HepG2 (cell line): ENCODE results near the gene ANKRD35. TPM values are rescaled to one million over a fixed set of nuclear protein-coding genes. Genes with fewer than 3 reads are reported as not detected.

Experiments used
- CAMTA2 ChIP-seq: sonication (generic); formaldehyde crosslinking; IDR thresholded peaks from 2 replicates; pipeline ENCODE4 v1.4.0; 2020; ENCODE audit warnings: mild to moderate bottlenecking, missing genetic modification reagents, borderline replicate concordance
- MED1 ChIP-seq: sonication (generic); formaldehyde crosslinking; IDR thresholded peaks from 2 replicates; pipeline ENCODE4 v1.4.0; 2020; ENCODE audit warnings: missing genetic modification reagents
- NRL ChIP-seq: sonication (generic); formaldehyde crosslinking; IDR thresholded peaks from 2 replicates; pipeline ENCODE4 v1.5.0; 2020; ENCODE audit warnings: missing genetic modification reagents, mild to moderate bottlenecking, moderate library complexity, borderline replicate concordance
- RARG ChIP-seq: sonication (generic); formaldehyde crosslinking; IDR thresholded peaks from 2 replicates; pipeline ENCODE4 v1.4.0; 2020; ENCODE audit warnings: low read depth, mild to moderate bottlenecking, missing genetic modification reagents
- SP1 ChIP-seq, 2 experiments: fragments of 450-650 bp in 1 of 2; sonication (generic) in 1 of 2; formaldehyde crosslinking in 1 of 2; IDR thresholded peaks; 2 replicates each; pipeline versions ENCODE4 v1.4.0 to v1.6.1; 2016 to 2020; ENCODE audit warnings: missing genetic modification reagents in 1 of 2
- TCF12 ChIP-seq, 2 experiments: fragments of 450-650 bp in 1 of 2; sonication (generic) in 1 of 2; formaldehyde crosslinking in 1 of 2; IDR thresholded peaks; 2 replicates each; pipeline versions ENCODE4 v1.6.1 to v1.8.0; 2017 to 2022; ENCODE audit warnings: antibody characterized with exemption in 1 of 2, mild to moderate bottlenecking in 1 of 2, missing genetic modification reagents in 1 of 2, moderate library complexity in 1 of 2
- ZBTB42 ChIP-seq: sonication (generic); formaldehyde crosslinking; IDR thresholded peaks from 2 replicates; pipeline ENCODE4 v1.5.0; 2020; ENCODE audit warnings: mild to moderate bottlenecking, missing genetic modification reagents
- ZNF180 ChIP-seq: sonication (generic); formaldehyde crosslinking; IDR thresholded peaks from 2 replicates; pipeline ENCODE4 v1.4.0; 2020; ENCODE audit warnings: low read depth, missing genetic modification reagents, borderline replicate concordance
- ZNF264 ChIP-seq: sonication (generic); formaldehyde crosslinking; IDR thresholded peaks from 2 replicates; pipeline ENCODE4 v1.4.0; 2020; ENCODE audit warnings: missing genetic modification reagents
- ZNF30 ChIP-seq: sonication (generic); formaldehyde crosslinking; IDR thresholded peaks from 2 replicates; pipeline ENCODE4 v1.5.0; 2020; ENCODE audit warnings: mild to moderate bottlenecking, missing genetic modification reagents
- ZNF326 ChIP-seq: sonication (generic); formaldehyde crosslinking; IDR thresholded peaks from 2 replicates; pipeline ENCODE4 v1.4.0; 2020; ENCODE audit warnings: missing genetic modification reagents, borderline replicate concordance
- ZNF589 ChIP-seq: sonication (generic); formaldehyde crosslinking; conservative IDR thresholded peaks from 2 replicates; pipeline ENCODE4 v1.8.0; 2022; ENCODE audit warnings: mild to moderate bottlenecking, moderate library complexity, missing genetic modification reagents
- polyA plus RNA-seq, 8 experiments: library from polyadenylated mRNA; depleted of rRNA in 3 of 8; stranded (reverse) in 7 of 8; unstranded in 1 of 8; fragments of >200 nt; fragmentation: Illumina TruSeq in 4 of 8; extraction: Trizol in 4 of 8; gene quantifications; 2 replicates each; pipeline versions ENCODE4 v1.2.1 to v1.2.3, GENCODE V29; 2011 to 2016; ENCODE audit warnings: low read depth in 4 of 8, missing spikeins in 1 of 8, mixed read lengths in 1 of 8; ENCODE audit not compliant: insufficient read depth in 1 of 8
- total RNA-seq, 5 experiments: library from RNA; depleted of rRNA; stranded (reverse); fragments of >200 nt; fragmentation: Illumina TruSeq; extraction: Trizol; gene quantifications; 2 replicates each; pipeline ENCODE4 v1.2.3, GENCODE V29; 2016; ENCODE audit warnings: low read depth in 1 of 5
- TF ChIP-seq, protein P1 (sequence below): sonication (generic); formaldehyde crosslinking; conservative IDR thresholded peaks from 2 replicates; pipeline ENCODE4 v1.4.0; 2020; ENCODE audit warnings: missing genetic modification reagents
- TF ChIP-seq, protein P2 (sequence below): sonication (generic); formaldehyde crosslinking; IDR thresholded peaks from 2 replicates; pipeline ENCODE4 v1.4.0; 2020; ENCODE audit warnings: mild to moderate bottlenecking, missing genetic modification reagents
- TF ChIP-seq, protein P3 (sequence below): sonication (generic); formaldehyde crosslinking; IDR thresholded peaks from 2 replicates; pipeline ENCODE4 v1.5.0; 2020; ENCODE audit warnings: missing genetic modification reagents, mild to moderate bottlenecking, borderline replicate concordance
- TF ChIP-seq, protein P4 (sequence below): sonication (generic); formaldehyde crosslinking; IDR thresholded peaks from 2 replicates; pipeline ENCODE4 v1.8.0; 2022; ENCODE audit warnings: mild to moderate bottlenecking, missing genetic modification reagents, moderate library complexity

ANKRD35 gene
- total and polyA plus RNA-seq, 2 of the 13 experiments (the other 11 are each of a cell fraction or from before 2014, with no cell fraction given) = 0.02 TPM; not detected in 1

DNA sequence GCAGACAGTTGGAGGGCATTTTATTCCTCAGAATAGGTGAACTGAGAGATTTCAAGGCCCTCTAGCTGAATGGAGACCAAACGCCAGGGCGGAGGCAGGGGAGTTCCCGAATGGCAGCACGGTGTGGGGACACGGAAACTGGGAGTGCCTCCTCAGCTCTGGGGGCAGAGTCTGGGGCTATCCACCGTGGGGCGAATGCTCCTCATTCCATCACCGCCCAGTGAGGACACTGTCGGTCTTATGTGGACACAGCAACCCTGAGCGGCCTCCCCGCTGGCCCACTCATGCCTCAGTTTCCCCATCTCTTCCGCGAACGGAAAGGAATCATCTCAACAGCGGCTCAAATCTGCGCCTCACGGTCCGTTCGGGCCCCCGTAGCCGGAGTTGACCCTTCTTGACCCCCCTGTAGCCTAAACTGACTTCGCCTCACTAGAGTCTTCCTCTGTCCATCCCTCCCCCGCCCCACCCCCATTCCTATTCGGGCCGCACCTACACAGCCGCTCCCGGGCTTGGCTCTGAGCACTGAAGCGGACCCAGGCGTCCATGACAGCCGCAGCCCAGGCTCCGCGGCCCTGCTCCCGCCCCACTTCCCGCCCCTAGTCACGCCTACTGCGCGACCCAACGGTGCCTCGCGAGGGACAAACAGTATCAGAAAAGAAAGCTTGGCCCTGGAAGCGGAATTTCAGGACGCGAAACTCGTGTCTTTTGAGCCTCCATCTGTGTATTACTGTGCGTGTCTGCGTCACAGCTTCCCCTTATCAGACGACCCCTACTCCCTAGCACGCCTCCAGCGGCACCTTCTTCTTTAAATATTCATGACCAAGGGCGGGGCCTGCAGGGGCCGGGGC, 32.7 kb upstream of the ANKRD35 start, which contains the start of gene PEX11B (continued):
- peak; percentile 36 for TF ChIP-seq MED1 (CRISPR knock-in tag)
- peak; percentile 36; the same call in 1 of the 2 replicates for TF ChIP-seq NRL
- no peak for TF ChIP-seq ZNF264 (CRISPR knock-in tag)
- no peak for TF ChIP-seq ZNF30 (CRISPR knock-in tag)
- TF ChIP-seq RARG (CRISPR knock-in tag) = no peak
- no peak for TF ChIP-seq ZNF326 (CRISPR knock-in tag)
- TF ChIP-seq ZBTB42 (CRISPR knock-in tag) = no peak
- no peak for TF ChIP-seq CAMTA2 (CRISPR knock-in tag)
- TF ChIP-seq TCF12 (IDR thresholded peaks at IDR 0.05) = no peak
- no peak for TF ChIP-seq TCF12 (CRISPR knock-in tag; IDR thresholded peaks at IDR 0.05)
- no peak for TF ChIP-seq ZNF180 (CRISPR knock-in tag)
- 0 out of 2 replicates have a peak, but pooled peaks have one; percentile 12 for TF ChIP-seq ZNF589 (CRISPR knock-in tag)
- TF ChIP-seq, protein P1, sequence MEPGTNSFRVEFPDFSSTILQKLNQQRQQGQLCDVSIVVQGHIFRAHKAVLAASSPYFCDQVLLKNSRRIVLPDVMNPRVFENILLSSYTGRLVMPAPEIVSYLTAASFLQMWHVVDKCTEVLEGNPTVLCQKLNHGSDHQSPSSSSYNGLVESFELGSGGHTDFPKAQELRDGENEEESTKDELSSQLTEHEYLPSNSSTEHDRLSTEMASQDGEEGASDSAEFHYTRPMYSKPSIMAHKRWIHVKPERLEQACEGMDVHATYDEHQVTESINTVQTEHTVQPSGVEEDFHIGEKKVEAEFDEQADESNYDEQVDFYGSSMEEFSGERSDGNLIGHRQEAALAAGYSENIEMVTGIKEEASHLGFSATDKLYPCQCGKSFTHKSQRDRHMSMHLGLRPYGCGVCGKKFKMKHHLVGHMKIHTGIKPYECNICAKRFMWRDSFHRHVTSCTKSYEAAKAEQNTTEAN (CRISPR knock-in tag) = no peak
- TF ChIP-seq, protein P2, sequence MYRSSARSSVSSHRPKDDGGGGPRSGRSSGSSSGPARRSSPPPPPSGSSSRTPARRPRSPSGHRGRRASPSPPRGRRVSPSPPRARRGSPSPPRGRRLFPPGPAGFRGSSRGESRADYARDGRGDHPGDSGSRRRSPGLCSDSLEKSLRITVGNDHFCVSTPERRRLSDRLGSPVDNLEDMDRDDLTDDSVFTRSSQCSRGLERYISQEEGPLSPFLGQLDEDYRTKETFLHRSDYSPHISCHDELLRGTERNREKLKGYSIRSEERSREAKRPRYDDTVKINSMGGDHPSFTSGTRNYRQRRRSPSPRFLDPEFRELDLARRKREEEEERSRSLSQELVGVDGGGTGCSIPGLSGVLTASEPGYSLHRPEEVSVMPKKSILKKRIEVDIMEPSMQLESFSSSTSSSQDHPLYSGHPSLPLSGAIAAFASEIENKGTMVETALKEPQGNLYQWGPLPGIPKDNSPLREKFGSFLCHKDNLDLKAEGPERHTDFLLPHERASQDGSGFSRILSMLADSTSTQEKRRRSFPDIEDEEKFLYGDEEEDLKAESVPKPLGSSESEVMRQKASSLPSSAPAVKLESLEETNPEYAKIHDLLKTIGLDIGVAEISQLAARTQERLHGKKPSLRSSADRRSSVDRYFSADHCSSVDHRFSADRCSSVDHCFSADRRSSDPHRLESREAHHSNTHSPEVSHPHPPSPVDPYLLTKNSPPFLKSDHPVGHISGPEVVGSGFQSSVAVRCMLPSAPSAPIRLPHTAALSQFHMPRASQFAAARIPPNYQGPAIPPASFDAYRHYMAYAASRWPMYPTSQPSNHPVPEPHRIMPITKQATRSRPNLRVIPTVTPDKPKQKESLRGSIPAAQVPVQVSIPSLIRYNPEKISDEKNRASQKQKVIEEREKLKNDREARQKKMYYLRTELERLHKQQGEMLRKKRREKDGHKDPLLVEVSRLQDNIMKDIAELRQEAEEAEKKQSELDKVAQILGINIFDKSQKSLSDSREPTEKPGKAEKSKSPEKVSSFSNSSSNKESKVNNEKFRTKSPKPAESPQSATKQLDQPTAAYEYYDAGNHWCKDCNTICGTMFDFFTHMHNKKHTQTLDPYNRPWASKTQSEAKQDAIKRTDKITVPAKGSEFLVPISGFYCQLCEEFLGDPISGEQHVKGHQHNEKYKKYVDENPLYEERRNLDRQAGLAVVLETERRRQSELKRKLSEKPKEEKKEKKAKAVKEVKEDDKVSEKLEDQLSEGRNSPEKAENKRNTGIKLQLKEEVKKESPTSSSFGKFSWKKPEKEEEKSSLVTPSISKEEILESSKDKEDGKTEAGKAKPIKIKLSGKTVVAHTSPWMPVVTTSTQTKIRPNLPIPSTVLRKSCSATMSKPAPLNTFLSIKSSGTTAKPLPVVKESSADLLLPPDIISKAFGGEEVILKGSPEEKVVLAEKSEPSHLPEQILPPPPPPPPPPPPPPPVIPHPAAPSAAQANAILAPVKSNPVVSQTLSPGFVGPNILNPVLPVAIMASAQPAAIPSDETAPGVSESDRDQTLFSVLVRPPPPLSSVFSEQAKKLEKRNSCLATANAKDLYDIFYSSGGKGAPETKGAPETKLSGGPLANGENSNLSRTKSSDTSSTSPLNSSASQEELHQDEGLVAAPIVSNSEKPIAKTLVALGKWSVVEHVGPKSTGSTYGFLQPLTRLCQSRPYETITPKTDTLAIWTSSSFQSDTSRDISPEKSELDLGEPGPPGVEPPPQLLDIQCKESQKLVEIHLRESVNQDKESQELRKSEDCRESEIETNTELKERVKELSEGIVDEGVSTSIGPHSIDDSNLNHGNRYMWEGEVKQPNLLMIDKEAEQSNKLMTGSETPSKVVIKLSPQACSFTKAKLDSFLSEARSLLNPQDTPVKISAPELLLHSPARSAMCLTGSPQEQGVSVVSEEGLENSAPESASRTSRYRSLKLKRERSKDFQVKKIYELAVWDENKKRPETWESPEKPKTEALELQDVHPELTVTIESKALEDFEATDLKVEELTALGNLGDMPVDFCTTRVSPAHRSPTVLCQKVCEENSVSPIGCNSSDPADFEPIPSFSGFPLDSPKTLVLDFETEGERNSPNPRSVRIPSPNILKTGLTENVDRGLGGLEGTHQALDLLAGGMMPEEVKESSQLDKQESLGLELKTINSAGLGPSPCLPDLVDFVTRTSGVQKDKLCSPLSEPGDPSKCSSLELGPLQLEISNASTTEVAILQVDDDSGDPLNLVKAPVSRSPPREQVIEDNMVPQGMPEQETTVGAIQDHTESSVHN (CRISPR knock-in tag) = no peak
- no peak for TF ChIP-seq SP1 (IDR thresholded peaks at IDR 0.05)
- TF ChIP-seq SP1 (CRISPR knock-in tag; IDR thresholded peaks at IDR 0.05) = peak; percentile 84
- TF ChIP-seq, protein P3, sequence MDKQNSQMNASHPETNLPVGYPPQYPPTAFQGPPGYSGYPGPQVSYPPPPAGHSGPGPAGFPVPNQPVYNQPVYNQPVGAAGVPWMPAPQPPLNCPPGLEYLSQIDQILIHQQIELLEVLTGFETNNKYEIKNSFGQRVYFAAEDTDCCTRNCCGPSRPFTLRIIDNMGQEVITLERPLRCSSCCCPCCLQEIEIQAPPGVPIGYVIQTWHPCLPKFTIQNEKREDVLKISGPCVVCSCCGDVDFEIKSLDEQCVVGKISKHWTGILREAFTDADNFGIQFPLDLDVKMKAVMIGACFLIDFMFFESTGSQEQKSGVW = peak; percentile 89; the same call in 1 of the 2 replicates
- TF ChIP-seq, protein P4, sequence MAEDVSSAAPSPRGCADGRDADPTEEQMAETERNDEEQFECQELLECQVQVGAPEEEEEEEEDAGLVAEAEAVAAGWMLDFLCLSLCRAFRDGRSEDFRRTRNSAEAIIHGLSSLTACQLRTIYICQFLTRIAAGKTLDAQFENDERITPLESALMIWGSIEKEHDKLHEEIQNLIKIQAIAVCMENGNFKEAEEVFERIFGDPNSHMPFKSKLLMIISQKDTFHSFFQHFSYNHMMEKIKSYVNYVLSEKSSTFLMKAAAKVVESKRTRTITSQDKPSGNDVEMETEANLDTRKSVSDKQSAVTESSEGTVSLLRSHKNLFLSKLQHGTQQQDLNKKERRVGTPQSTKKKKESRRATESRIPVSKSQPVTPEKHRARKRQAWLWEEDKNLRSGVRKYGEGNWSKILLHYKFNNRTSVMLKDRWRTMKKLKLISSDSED = no peak
